H1 (cell line): Measurements from ENCODE around the gene DDX1. TPM values are rescaled to one million over a fixed set of nuclear protein-coding genes. Genes with fewer than 3 reads are reported as not detected.

ENCODE experiments used
- CTCF ChIA-PET: fragments of 300-600 bp; sonication (Branson Sonifier 250); formaldehyde crosslinking; loops from one replicate; lab custom pipeline; 2021; ENCODE audit not compliant: partially characterized antibody; lab: Charles Lee
- POLR2A ChIA-PET: fragments of 300-600 bp; sonication (Branson Sonifier 250); formaldehyde crosslinking; loops from one replicate; lab custom pipeline; 2021; ENCODE audit warnings: inconsistent platforms; ENCODE audit not compliant: partially characterized antibody; lab: Charles Lee
- DNase-seq, 2 experiments: peaks; one replicate each; pipeline versions ENCODE4 v3.0.0 to v3.0.0-alpha.2; 2010 to 2022; ENCODE audit warnings: low spot score in 2 of 2, low read depth in 1 of 2, mixed read lengths in 1 of 2
- FAIRE-seq: peaks from 2 replicates; lab custom pipeline; 2011; peaks lifted over from hg19 to GRCh38; lab: Jason Lieb, UNC
- H2AFZ ChIP-seq: 2 replicates; pipeline ENCODE4 v1.8.1; 2012; ENCODE audit warnings: low read length, inconsistent platforms
- H2AK5ac ChIP-seq: 2 replicates; pipeline ENCODE4 v1.6.1; 2013; ENCODE audit warnings: low read depth, low read length
- H2BK120ac ChIP-seq: replicated peaks from 2 replicates; pipeline ENCODE3; 2013; ENCODE audit warnings: low read depth, low read length, inconsistent platforms
- H2BK12ac ChIP-seq: 2 replicates; pipeline ENCODE4 v1.6.1; 2013; ENCODE audit warnings: low read depth, low read length
- H2BK15ac ChIP-seq: 2 replicates; pipeline ENCODE4 v1.6.1; 2013; ENCODE audit warnings: low read length
- H2BK20ac ChIP-seq: 2 replicates; pipeline ENCODE4 v1.6.1; 2013; ENCODE audit warnings: low read length
- H2BK5ac ChIP-seq: 2 replicates; pipeline ENCODE4 v1.6.1; 2013; ENCODE audit warnings: low read depth, low read length
- H3K14ac ChIP-seq: 2 replicates; pipeline ENCODE4 v1.6.1; 2013; ENCODE audit warnings: inconsistent platforms; ENCODE audit not compliant: insufficient read length
- H3K18ac ChIP-seq: 2 replicates; pipeline ENCODE4 v1.6.1; 2013; ENCODE audit warnings: low read length; ENCODE audit errors: extremely low read depth
- H3K23ac ChIP-seq: 2 replicates; pipeline ENCODE4 v1.6.1; 2013; ENCODE audit warnings: inconsistent platforms; ENCODE audit not compliant: insufficient read length
- H3K23me2 ChIP-seq: 2 replicates; pipeline ENCODE4 v1.6.1; 2013; ENCODE audit warnings: low read depth, low read length
- H3K27ac ChIP-seq: 2 replicates; pipeline ENCODE4 v1.6.1; 2011; ENCODE audit warnings: low read depth, low read length, inconsistent platforms
- H3K27me3 ChIP-seq, 4 experiments: replicated peaks in 1 of 4; 1 replicate in 1 of 4; 2 replicates in 3 of 4; pipeline versions ENCODE4 v1.6.1 to v1.8.1; 2011 to 2013; ENCODE audit warnings: low read length in 3 of 4, mild to moderate bottlenecking in 3 of 4, inconsistent platforms in 2 of 4, mixed read lengths in 2 of 4, moderate library complexity in 1 of 4; ENCODE audit not compliant: control insufficient read depth in 3 of 4, insufficient read depth in 3 of 4; ENCODE audit errors: extremely low read depth in 1 of 4
- H3K36me3 ChIP-seq, 4 experiments: 2 replicates each; pipeline versions ENCODE4 v1.6.1 to v1.8.1; 2011 to 2013; ENCODE audit warnings: mild to moderate bottlenecking in 4 of 4, low read length in 3 of 4, moderate library complexity in 2 of 4, control low read depth in 1 of 4, inconsistent platforms in 1 of 4; ENCODE audit not compliant: insufficient read depth in 4 of 4, control insufficient read depth in 2 of 4
- H3K4ac ChIP-seq: replicated peaks from 2 replicates; pipeline ENCODE3; 2013; ENCODE audit warnings: low read length, low read depth, mixed read lengths, inconsistent platforms; ENCODE audit not compliant: insufficient read length
- H3K4me1 ChIP-seq, 4 experiments: replicated peaks in 1 of 4; 1 replicate in 1 of 4; 2 replicates in 3 of 4; pipeline versions ENCODE4 v1.6.1 to v1.8.1; 2011 to 2013; ENCODE audit warnings: low read length in 3 of 4, inconsistent platforms in 2 of 4, mixed read lengths in 1 of 4; ENCODE audit not compliant: insufficient read depth in 4 of 4, control insufficient read depth in 3 of 4
- H3K4me2 ChIP-seq, 2 experiments: 2 replicates each; pipeline versions ENCODE4 v1.6.1 to v1.8.1; 2011 to 2013; ENCODE audit warnings: low read depth in 2 of 2, low read length in 2 of 2, control low read depth in 1 of 2, inconsistent platforms in 1 of 2, mild to moderate bottlenecking in 1 of 2; ENCODE audit not compliant: insufficient read depth in 1 of 2
- H3K4me3 ChIP-seq, 4 experiments: fragments of 200-600, 300-600 bp in 1 of 4; sonication (generic), shearing (Covaris generic), sonication (Bioruptor Twin) in 1 of 4; 2 replicates each; pipeline versions ENCODE4 v1.5.1 to v1.8.1; 2011 to 2016; ENCODE audit warnings: low read length in 4 of 4, low read depth in 3 of 4, control low read depth in 2 of 4, inconsistent platforms in 2 of 4, mild to moderate bottlenecking in 2 of 4, mixed read lengths in 1 of 4, moderate library complexity in 1 of 4; ENCODE audit not compliant: insufficient read depth in 2 of 4; ENCODE audit errors: extremely low read depth in 1 of 4
- H3K56ac ChIP-seq: replicated peaks from 2 replicates; pipeline ENCODE3; 2013; ENCODE audit warnings: low read depth, mild to moderate bottlenecking, mixed read lengths, low read length, inconsistent platforms; ENCODE audit not compliant: insufficient read length
- H3K79me1 ChIP-seq: 2 replicates; pipeline ENCODE4 v1.6.1; 2013; ENCODE audit warnings: low read depth, low read length, control low read depth
- H3K79me2 ChIP-seq, 2 experiments: 2 replicates each; pipeline versions ENCODE4 v1.6.1 to v1.8.1; 2012 to 2013; ENCODE audit warnings: low read length in 2 of 2, mild to moderate bottlenecking in 2 of 2, inconsistent platforms in 1 of 2; ENCODE audit not compliant: insufficient read depth in 2 of 2, control insufficient read depth in 1 of 2
- H3K9ac ChIP-seq, 4 experiments: replicated peaks in 1 of 4; 1 replicate in 1 of 4; 2 replicates in 3 of 4; pipeline versions ENCODE4 v1.6.1 to v1.8.1; 2011 to 2013; ENCODE audit warnings: low read depth in 3 of 4, low read length in 3 of 4, control low read depth in 2 of 4, mild to moderate bottlenecking in 2 of 4, moderate library complexity in 2 of 4, inconsistent platforms in 1 of 4; ENCODE audit errors: extremely low read depth in 1 of 4
- H3K9me3 ChIP-seq, 2 experiments: 2 replicates each; pipeline versions ENCODE4 v1.6.1 to v1.8.1; 2012 to 2013; ENCODE audit warnings: mild to moderate bottlenecking in 2 of 2, moderate library complexity in 2 of 2, control low read depth in 1 of 2, inconsistent platforms in 1 of 2, low read depth in 1 of 2, low read length in 1 of 2, mixed read lengths in 1 of 2; ENCODE audit not compliant: insufficient read depth in 2 of 2
- H4K20me1 ChIP-seq, 2 experiments: replicated peaks in 1 of 2; 2 replicates each; pipeline versions ENCODE3 to v1.8.1; 2011 to 2013; ENCODE audit warnings: inconsistent platforms in 2 of 2, low read length in 2 of 2, mild to moderate bottlenecking in 1 of 2; ENCODE audit not compliant: insufficient read depth in 2 of 2, control insufficient read depth in 1 of 2
- H4K5ac ChIP-seq: 2 replicates; pipeline ENCODE4 v1.6.1; 2013; ENCODE audit warnings: low read length, low read depth, mixed read lengths, inconsistent platforms; ENCODE audit not compliant: insufficient read length
- H4K8ac ChIP-seq: 2 replicates; pipeline ENCODE4 v1.8.0; 2013; ENCODE audit warnings: mild to moderate bottlenecking, moderate library complexity, low read length, inconsistent platforms; ENCODE audit not compliant: insufficient read depth; ENCODE audit errors: extremely low read depth
- H4K91ac ChIP-seq: replicated peaks from 2 replicates; pipeline ENCODE3; 2013; ENCODE audit warnings: low read length, mixed read lengths, inconsistent platforms; ENCODE audit not compliant: insufficient read length
- CBX5 ChIP-seq: fragments of 300-800, 300-1000 bp; sonication (generic); IDR thresholded peaks from 2 replicates; pipeline ENCODE4 v1.7.1; 2016; ENCODE audit warnings: antibody characterized with exemption, low read length, low read depth
- CHD1 ChIP-seq: IDR thresholded peaks from 2 replicates; pipeline ENCODE4 v1.6.1; 2012; ENCODE audit warnings: low read depth, low read length, improper control_type of control experiment
- CREB1 ChIP-seq: IDR thresholded peaks from 2 replicates; pipeline ENCODE4 v1.6.1; 2012; ENCODE audit warnings: inconsistent platforms
- EZH2 ChIP-seq: fragments of 200-600 bp; sonication (generic); IDR thresholded peaks from 2 replicates; pipeline ENCODE4 v1.7.1; 2012; ENCODE audit warnings: low read depth, mild to moderate bottlenecking, moderate library complexity, low read length, inconsistent platforms; ENCODE audit not compliant: severe bottlenecking
- GABPA ChIP-seq: IDR thresholded peaks from 2 replicates; pipeline ENCODE4 v1.6.1; 2011; ENCODE audit warnings: mild to moderate bottlenecking, low read length, moderate library complexity, borderline replicate concordance; ENCODE audit not compliant: insufficient read depth
- HDAC2 ChIP-seq, 2 experiments: fragments of 300-600 bp in 1 of 2; sonication (generic) in 1 of 2; IDR thresholded peaks; 2 replicates each; pipeline ENCODE4 v1.6.1; 2011 to 2012; ENCODE audit warnings: low read depth in 2 of 2, low read length in 2 of 2, mild to moderate bottlenecking in 2 of 2, moderate library complexity in 2 of 2, borderline replicate concordance in 1 of 2, inconsistent platforms in 1 of 2
- JUN ChIP-seq: IDR thresholded peaks from 2 replicates; pipeline ENCODE4 v1.6.1; 2011; ENCODE audit warnings: low read depth, mild to moderate bottlenecking, improper control_type of control experiment, low read length
- KDM5A ChIP-seq: fragments of 200-600 bp; IDR thresholded peaks from 2 replicates; pipeline ENCODE4 v1.7.1; 2012; ENCODE audit warnings: mild to moderate bottlenecking, low read length, inconsistent platforms, mixed read lengths
- NANOG ChIP-seq: IDR thresholded peaks from 2 replicates; pipeline ENCODE4 v1.6.1; 2011; ENCODE audit warnings: low read length, low read depth, mild to moderate bottlenecking, inconsistent platforms; ENCODE audit not compliant: insufficient read depth, poor library complexity, severe bottlenecking
- SP2 ChIP-seq: IDR thresholded peaks from 2 replicates; pipeline ENCODE4 v1.6.1; 2012; ENCODE audit warnings: mild to moderate bottlenecking, low read length, inconsistent platforms
- SP4 ChIP-seq: IDR thresholded peaks from 2 replicates; pipeline ENCODE4 v1.6.1; 2012; ENCODE audit warnings: low read length, inconsistent platforms
- TBP ChIP-seq: IDR thresholded peaks from 2 replicates; pipeline ENCODE4 v1.6.1; 2011; ENCODE audit warnings: low read depth, low read length, improper control_type of control experiment
- ZNF274 ChIP-seq: IDR thresholded peaks from 2 replicates; pipeline ENCODE4 v1.7.0; 2012; ENCODE audit warnings: low read length, borderline replicate concordance; ENCODE audit errors: extremely low read depth
- WGBS, 2 experiments: shearing (Covaris generic) in 1 of 2; methylation state at CpG; one replicate each; pipeline versions ENCODE4 v1.1.6 to v1.1.7; 2013 to 2015; ENCODE audit warnings: low lambda C conversion rate in 2 of 2, mixed read lengths in 2 of 2, inconsistent platforms in 1 of 2, low coverage in 1 of 2, missing lambda C conversion rate in 1 of 2; ENCODE audit not compliant: insufficient replicate concordance in 2 of 2, insufficient coverage in 1 of 2, insufficient read length in 1 of 2; ENCODE audit errors: extremely low coverage in 1 of 2, missing lambda C conversion rate in 1 of 2; 5-methylcytosine and 5-hydroxymethylcytosine counted together
- polyA plus RNA-seq, 7 experiments: library from polyadenylated mRNA; depleted of rRNA in 3 of 7; stranded (reverse) in 5 of 7; unstranded in 2 of 7; fragments of >200 nt in 5 of 7; fragments of 200-250 nt in 2 of 7; gene quantifications; 1 replicate in 5 of 7; 2 replicates in 1 of 7; 4 replicates in 1 of 7; pipeline versions ENCODE4 v1.2.1 to v1.2.3, GENCODE V29; 2011 to 2013; ENCODE audit warnings: missing spikeins in 2 of 7, mixed read lengths in 2 of 7
- total RNA-seq: library from RNA; stranded (reverse); fragmentation: NEBNext Ultra II Directional; extraction: Animal tissue kit (Norgen Biotek cat#: 25700); gene quantifications from 2 replicates; pipeline ENCODE4 v1.2.1, GENCODE V29; 2021

The DDX1 gene
- total and polyA plus RNA-seq, 2 of the 8 experiments (the other 6 are each of a cell fraction or from before 2014, with no cell fraction given) = 51.1 to 161 TPM

DNA sequence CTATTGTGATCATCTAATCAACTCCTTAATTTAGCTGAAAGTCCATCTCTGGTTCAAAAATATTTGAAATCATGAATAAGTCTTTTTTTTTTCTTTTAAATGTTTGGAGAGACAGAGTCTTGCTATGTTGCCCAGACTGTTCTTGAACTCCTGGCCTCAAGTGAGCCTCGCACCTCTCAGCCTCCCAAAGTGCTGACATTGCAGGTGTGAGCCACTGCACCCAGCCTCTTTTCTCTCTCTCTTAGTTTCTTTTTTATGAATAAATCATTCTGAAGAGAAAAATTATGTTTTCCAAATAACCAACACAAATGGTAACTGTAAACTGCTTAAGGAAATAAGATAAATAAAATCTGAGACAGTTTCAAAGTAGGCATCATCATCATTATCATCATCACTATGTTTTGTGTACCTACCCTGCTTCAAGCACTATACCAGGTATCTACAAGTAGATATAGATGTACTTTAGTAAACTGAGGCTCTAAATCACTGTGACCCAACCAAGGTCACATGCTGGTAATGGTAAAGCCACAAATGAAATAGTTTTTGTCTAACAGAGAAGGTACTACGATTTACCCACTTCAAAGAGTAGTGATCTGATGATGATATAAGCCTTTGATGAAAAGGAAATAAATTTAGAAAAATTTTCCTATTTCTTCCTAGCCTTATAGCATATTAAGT, 25.5 kb upstream of the DDX1 start:
- H3K79me2 ChIP-seq = no peaks in the 10 kb centered on the region
- H4K20me1 ChIP-seq = no peaks in the 10 kb centered on the region
- no peaks in the 10 kb centered on the region for H3K9me3 ChIP-seq
- no peak overlapping the region for H4K8ac ChIP-seq
- no peak overlapping the region for H2BK15ac ChIP-seq
- no peaks in the 10 kb centered on the region for H3K27me3 ChIP-seq
- no peak for DNase-seq
- peaks cover 0 to 4% (median 0%) of the 10 kb centered on the region in 4 experiments; a peak in 1 of 7 replicates for H3K4me1 ChIP-seq
- TF ChIP-seq EZH2 (no peak), KDM5A (no peak), CREB1 (no peak), TBP (no peak), NANOG (no peak), CHD1 (no peak), HDAC2 (IDR thresholded peaks at IDR 0.05; ENCODE audit: borderline replicate concordance in 1 of 2, low read depth in 2 of 2, low read length in 2 of 2) (no peak), ZNF274 (no peak), JUN (no peak), CBX5 (no peak), SP2 (no peak), GABPA (no peak), SP4 (no peak)
- no peak overlapping the region for H2BK120ac ChIP-seq
- H3K56ac ChIP-seq = no peak overlapping the region
- H4K91ac ChIP-seq = no peak overlapping the region
- no peak overlapping the region for H3K18ac ChIP-seq
- WGBS, 2 experiments = 0% methylated on average over 2 of the region's 2 CpGs; no CpG with 5 or more reads in 1 of the 2 experiments
- no peaks in the 10 kb centered on the region for H3K36me3 ChIP-seq
- H3K23me2 ChIP-seq = no peaks in the 10 kb centered on the region; the same call in none of the 2 replicates
- no peaks in the 10 kb centered on the region for H3K79me1 ChIP-seq
- POLR2A ChIA-PET = no interaction called here
- no peak overlapping the region for H4K5ac ChIP-seq
- CTCF ChIA-PET = interaction anchor here (5.9 kb wide), 1 partner anchor 12 kb away, joined by 42 read pairs; no protein-coding TSS in a partner anchor
- FAIRE-seq = no peak
- no peak overlapping the region for H2BK20ac ChIP-seq
- no peak overlapping the region for H3K27ac ChIP-seq
- H3K23ac ChIP-seq = no peak overlapping the region
- H3K4ac ChIP-seq = no peak overlapping the region
- H2AK5ac ChIP-seq = no peak overlapping the region
- no peak overlapping the region for H3K14ac ChIP-seq
- H3K4me3 ChIP-seq = no peak overlapping the region
- no peak overlapping the region for H3K4me2 ChIP-seq
- H2BK5ac ChIP-seq = no peak overlapping the region
- no peak overlapping the region for H2BK12ac ChIP-seq
- H3K9ac ChIP-seq = no peak overlapping the region
- no peak overlapping the region for H2AFZ ChIP-seq
